Vagina (tissue), 2 donors: ENCODE results near the gene SOX15. TPM values are rescaled to one million over a fixed set of nuclear protein-coding genes. Genes with fewer than 3 reads are reported as not detected.
A peak's percentile ranks its signal among the peaks of the same experiment; 100 is the strongest.

Experiments used
- DNase-seq, 2 donors: peaks; one replicate each; pipeline ENCODE4 v3.0.0-alpha.2; 2017; ENCODE audit errors: extremely low spot score in 2 of 2
- H3K27ac ChIP-seq: fragments of 200-600 bp; sonication (generic); one replicate; pipeline ENCODE4 v1.5.1; 2019
- H3K27me3 ChIP-seq: fragments of 200-600 bp; sonication (generic); one replicate; pipeline ENCODE4 v1.5.1; 2019
- H3K36me3 ChIP-seq, 2 donors: fragments of 200-600 bp; sonication (generic); one replicate each; pipeline ENCODE4 v1.5.1; 2017 to 2019
- H3K4me1 ChIP-seq: fragments of 200-600 bp; sonication (generic); one replicate; pipeline ENCODE4 v1.5.1; 2019
- H3K4me3 ChIP-seq, 2 donors: fragments of 200-600 bp; sonication (generic); 1 replicate in 1 of 2; 2 replicates in 1 of 2; pipeline ENCODE4 v1.5.1; 2016 to 2019
- H3K9me3 ChIP-seq: fragments of 200-600 bp; sonication (generic); one replicate; pipeline ENCODE4 v1.5.1; 2019
- POLR2A ChIP-seq, 2 donors: fragments of 450-650 bp; IDR thresholded peaks; one replicate each; pipeline ENCODE4 v1.6.1; 2017; ENCODE audit warnings: antibody characterized with exemption in 2 of 2, mild to moderate bottlenecking in 2 of 2, moderate library complexity in 2 of 2
- POLR2AphosphoS5 ChIP-seq, 2 donors: sonication (generic); formaldehyde crosslinking; IDR thresholded peaks; one replicate each; pipeline ENCODE4 v1.9.0; 2017; ENCODE audit warnings: antibody characterized with exemption in 2 of 2, mild to moderate bottlenecking in 2 of 2, low read depth in 1 of 2; ENCODE audit not compliant: insufficient read depth in 1 of 2
- intact Hi-C: fragments of 100-400 bp; cut with DNase I; formaldehyde crosslinking; loops from one replicate; pipeline ENCODE4 v1.15.1; 2023
- total RNA-seq: library from RNA; depleted of rRNA; stranded (reverse); fragments of >200 nt; gene quantifications from one replicate; pipeline ENCODE4 v1.2.3, GENCODE V29; 2016
- TF ChIP-seq, protein P1 (sequence below), 3 experiments: fragments of 450-650 bp in 2 of 3; fragments of 200-600 bp in 1 of 3; sonication (generic) in 1 of 3; IDR thresholded peaks; one replicate each; pipeline ENCODE4 v1.5.1; 2017 to 2019; ENCODE audit warnings: antibody characterized with exemption in 3 of 3, mild to moderate bottlenecking in 2 of 3, moderate library complexity in 2 of 3

Gene SOX15
- total RNA-seq, 1 donor from 2014 or later = 44.4 TPM

DNA sequence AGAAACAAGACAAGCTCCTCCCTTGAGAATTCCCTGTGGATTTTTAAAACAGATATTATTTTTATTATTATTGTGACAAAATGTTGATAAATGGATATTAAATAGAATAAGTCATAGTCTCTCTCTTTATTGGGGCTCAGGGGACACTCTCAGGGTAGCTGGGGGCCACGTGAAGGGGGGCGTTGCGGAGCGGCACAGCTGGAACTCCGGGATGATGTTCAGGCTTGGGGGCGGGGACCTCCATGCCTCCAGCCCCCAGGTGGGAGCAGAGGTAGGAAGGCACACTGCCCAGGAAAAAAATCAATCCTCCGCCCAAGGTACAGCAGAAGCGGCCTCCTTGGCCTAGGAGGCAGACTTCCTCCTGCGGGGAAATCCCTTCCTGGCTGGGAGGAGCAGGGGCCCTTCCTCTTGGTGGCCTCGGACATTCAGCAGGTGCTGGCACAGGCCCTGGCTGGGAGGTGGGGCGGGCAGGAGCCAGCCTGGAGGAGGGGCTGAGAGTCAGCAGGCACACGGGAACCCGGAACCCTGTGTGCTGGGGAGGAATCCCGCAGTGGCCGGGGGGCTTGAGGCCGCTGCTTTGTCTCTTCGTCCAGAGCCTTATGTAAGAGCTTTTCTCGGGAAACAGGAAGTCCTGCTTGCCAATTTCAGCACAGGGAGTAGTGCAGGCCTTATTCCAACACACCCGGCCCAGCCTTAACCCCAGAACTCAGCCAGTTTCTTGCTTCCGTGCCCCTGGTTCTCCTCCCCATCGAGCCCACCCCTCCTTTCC is 31.9 kb downstream of the SOX15 start:
- Histone ChIP-seq H3K4me1 (peaks cover 53% of the 10 kb centered on the region), H3K4me3 (peak overlapping the region; percentile 26 to 70), H3K9me3 (no peaks in the 10 kb centered on the region), H3K27me3 (no peaks in the 10 kb centered on the region), H3K27ac (peak overlapping the region; percentile 88), H3K36me3 (no peaks in the 10 kb centered on the region)
- intact Hi-C loops = loop anchor here (5.0 kb wide), 1 partner anchor 121 kb away; the partner anchor contains the start of genes FGF11 and TMEM102
- DNase-seq = peak in 1 of 2 donors; percentile 93
- TF ChIP-seq POLR2A (IDR thresholded peaks at IDR 0.05) (peak in 1 of 2 donors; percentile 33), POLR2AphosphoS5 (IDR thresholded peaks at IDR 0.05; ENCODE audit: insufficient read depth in 1 of 2, low read depth in 1 of 2) (peak; percentile 90 to 92)
- TF ChIP-seq, protein P1, sequence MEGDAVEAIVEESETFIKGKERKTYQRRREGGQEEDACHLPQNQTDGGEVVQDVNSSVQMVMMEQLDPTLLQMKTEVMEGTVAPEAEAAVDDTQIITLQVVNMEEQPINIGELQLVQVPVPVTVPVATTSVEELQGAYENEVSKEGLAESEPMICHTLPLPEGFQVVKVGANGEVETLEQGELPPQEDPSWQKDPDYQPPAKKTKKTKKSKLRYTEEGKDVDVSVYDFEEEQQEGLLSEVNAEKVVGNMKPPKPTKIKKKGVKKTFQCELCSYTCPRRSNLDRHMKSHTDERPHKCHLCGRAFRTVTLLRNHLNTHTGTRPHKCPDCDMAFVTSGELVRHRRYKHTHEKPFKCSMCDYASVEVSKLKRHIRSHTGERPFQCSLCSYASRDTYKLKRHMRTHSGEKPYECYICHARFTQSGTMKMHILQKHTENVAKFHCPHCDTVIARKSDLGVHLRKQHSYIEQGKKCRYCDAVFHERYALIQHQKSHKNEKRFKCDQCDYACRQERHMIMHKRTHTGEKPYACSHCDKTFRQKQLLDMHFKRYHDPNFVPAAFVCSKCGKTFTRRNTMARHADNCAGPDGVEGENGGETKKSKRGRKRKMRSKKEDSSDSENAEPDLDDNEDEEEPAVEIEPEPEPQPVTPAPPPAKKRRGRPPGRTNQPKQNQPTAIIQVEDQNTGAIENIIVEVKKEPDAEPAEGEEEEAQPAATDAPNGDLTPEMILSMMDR (IDR thresholded peaks at IDR 0.05) = no peak

DNA sequence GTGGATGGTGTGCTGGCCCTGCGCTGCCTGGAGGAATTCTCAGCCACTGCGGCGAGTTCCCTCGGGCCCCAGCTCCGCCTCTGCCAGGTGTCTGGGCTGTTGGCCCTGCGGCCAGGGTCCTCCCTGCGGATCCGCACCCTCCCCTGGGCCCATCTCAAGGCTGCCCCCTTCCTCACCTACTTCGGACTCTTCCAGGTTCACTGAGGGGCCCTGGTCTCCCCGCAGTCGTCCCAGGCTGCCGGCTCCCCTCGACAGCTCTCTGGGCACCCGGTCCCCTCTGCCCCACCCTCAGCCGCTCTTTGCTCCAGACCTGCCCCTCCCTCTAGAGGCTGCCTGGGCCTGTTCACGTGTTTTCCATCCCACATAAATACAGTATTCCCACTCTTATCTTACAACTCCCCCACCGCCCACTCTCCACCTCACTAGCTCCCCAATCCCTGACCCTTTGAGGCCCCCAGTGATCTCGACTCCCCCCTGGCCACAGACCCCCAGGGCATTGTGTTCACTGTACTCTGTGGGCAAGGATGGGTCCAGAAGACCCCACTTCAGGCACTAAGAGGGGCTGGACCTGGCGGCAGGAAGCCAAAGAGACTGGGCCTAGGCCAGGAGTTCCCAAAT is 32.6 kb downstream of the SOX15 start:
- peaks cover 46% of the 10 kb centered on the region for H3K4me1 ChIP-seq
- peak overlapping the region; percentile 88 for H3K27ac ChIP-seq
- H3K4me3 ChIP-seq = peak overlapping the region in 1 of 2 donors; percentile 70
- H3K36me3 ChIP-seq = no peaks in the 10 kb centered on the region
- DNase-seq = peak in 1 of 2 donors; percentile 85
- no peaks in the 10 kb centered on the region for H3K27me3 ChIP-seq
- intact Hi-C loops = loop anchor here (5.0 kb wide), 1 partner anchor 120 kb away; the partner anchor contains the start of genes FGF11 and TMEM102
- TF ChIP-seq, protein P1 (IDR thresholded peaks at IDR 0.05) = no peak
- TF ChIP-seq POLR2A (IDR thresholded peaks at IDR 0.05) (no peak), POLR2AphosphoS5 (IDR thresholded peaks at IDR 0.05; ENCODE audit: insufficient read depth in 1 of 2, low read depth in 1 of 2) (no peak)
- no peaks in the 10 kb centered on the region for H3K9me3 ChIP-seq

DNA sequence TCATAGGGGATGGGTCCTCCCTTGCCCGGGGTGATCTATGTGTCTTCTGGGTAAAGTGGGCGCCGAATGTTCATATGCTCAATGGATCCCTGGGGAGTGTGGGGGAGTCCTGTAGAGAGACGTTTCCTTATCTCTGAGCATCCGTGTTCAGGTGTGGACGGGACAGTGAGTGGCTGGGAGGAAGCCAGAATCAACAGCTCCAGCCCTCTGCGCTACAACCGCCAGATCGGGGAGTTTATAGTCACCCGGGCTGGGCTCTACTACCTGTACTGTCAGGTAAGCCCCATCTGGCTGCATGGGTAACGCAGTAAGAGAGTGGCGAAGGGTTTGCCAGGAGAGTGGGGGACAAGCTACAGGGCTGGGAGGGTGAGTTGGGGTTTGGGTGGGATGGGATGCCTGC is 33.3 kb downstream of the SOX15 start:
- Histone ChIP-seq H3K4me3 (no peak overlapping the region), H3K36me3 (no peaks in the 10 kb centered on the region), H3K4me1 (peaks cover 44% of the 10 kb centered on the region), H3K27me3 (no peaks in the 10 kb centered on the region), H3K27ac (peak overlapping the region; percentile 88), H3K9me3 (no peaks in the 10 kb centered on the region)
- intact Hi-C loops = loop anchor here (5.0 kb wide), 1 partner anchor 119 kb away; the partner anchor contains the start of genes FGF11 and TMEM102
- peak in 1 of 2 donors; percentile 78 for DNase-seq
- no peak for TF ChIP-seq POLR2A (IDR thresholded peaks at IDR 0.05)
- TF ChIP-seq, protein P1 (IDR thresholded peaks at IDR 0.05) = no peak
- TF ChIP-seq POLR2AphosphoS5 (IDR thresholded peaks at IDR 0.05; ENCODE audit: insufficient read depth in 1 of 2, low read depth in 1 of 2) = no peak

DNA sequence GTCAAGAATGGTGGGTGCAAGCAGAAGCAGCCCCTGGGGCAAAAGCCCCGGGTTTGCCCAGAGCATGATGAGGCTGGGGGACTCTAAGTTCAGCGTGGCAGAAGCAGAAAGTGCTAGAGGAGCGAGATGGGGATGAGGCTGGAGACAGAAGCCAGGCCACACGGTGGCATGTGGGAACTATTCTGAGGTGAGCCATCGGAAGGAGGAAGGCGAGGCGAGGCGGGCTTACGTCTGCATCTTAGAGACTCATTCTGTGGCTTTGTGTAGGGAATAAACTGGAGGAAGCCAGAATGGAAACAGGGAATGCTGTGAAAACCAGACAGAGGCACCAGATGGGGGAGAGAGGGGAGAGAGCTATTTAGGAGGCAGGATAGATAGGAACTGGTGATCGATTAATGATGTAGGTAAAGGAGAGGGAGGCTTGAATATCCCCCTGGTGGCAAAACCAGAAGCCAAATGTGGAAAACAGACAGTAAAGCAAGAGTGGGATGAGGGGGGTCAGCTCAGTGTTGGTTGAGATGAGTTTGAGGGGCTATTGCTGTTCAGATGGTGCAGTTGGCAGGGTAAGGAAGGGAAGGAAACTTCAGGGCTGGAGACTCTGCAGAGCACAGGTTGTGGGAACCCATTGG is 34.5 kb downstream of the SOX15 start:
- Histone ChIP-seq H3K9me3 (no peaks in the 10 kb centered on the region), H3K36me3 (no peaks in the 10 kb centered on the region), H3K27me3 (no peaks in the 10 kb centered on the region), H3K4me3 (no peak overlapping the region), H3K27ac (no peak overlapping the region), H3K4me1 (peaks cover 36% of the 10 kb centered on the region)
- no peak for DNase-seq
- TF ChIP-seq POLR2AphosphoS5 (IDR thresholded peaks at IDR 0.05; ENCODE audit: insufficient read depth in 1 of 2, low read depth in 1 of 2) = no peak
- TF ChIP-seq, protein P1 (IDR thresholded peaks at IDR 0.05) = no peak
- TF ChIP-seq POLR2A (IDR thresholded peaks at IDR 0.05) = no peak
- intact Hi-C loops = loop anchor here (5.0 kb wide), 1 partner anchor 118 kb away; the partner anchor contains the start of genes FGF11 and TMEM102
